Psoas muscle (tissue), 8 donors: ENCODE data around the gene ZNF300. TPM values are rescaled to one million over a fixed set of nuclear protein-coding genes. Genes with fewer than 3 reads are reported as not detected.

Experiments
- ATAC-seq, 4 donors: fragments of 200-7000 bp; cut with Tn5 transposase; one replicate each; pipeline ENCODE4 v1.9.1; 2020; ENCODE audit warnings: moderate library complexity in 3 of 4, mild to moderate bottlenecking in 2 of 4
- DNase-seq, 2 donors: peaks; one replicate each; pipeline ENCODE4 v3.0.0-alpha.2; 2020
- H3K27ac ChIP-seq: fragments of 200-600 bp; one replicate; pipeline ENCODE4 v1.8.0; 2022
- H3K27me3 ChIP-seq, 3 donors: fragments of 200-600 bp in 1 of 3; one replicate each; pipeline versions ENCODE4 v1.6.1 to v1.8.0; 2013 to 2022; ENCODE audit warnings: low read length in 2 of 3, mild to moderate bottlenecking in 2 of 3, moderate library complexity in 1 of 3; ENCODE audit not compliant: insufficient read depth in 3 of 3
- H3K36me3 ChIP-seq, 2 donors: fragments of 200-600 bp in 1 of 2; one replicate each; pipeline versions ENCODE4 v1.6.1 to v1.8.0; 2013 to 2022; ENCODE audit warnings: low read depth in 1 of 2, mild to moderate bottlenecking in 1 of 2, moderate library complexity in 1 of 2; ENCODE audit not compliant: insufficient read depth in 1 of 2
- H3K4me1 ChIP-seq: fragments of 200-600 bp; one replicate; pipeline ENCODE4 v1.8.0; 2022
- H3K4me3 ChIP-seq: fragments of 200-600 bp; one replicate; pipeline ENCODE4 v1.8.0; 2022; ENCODE audit warnings: mild to moderate bottlenecking
- H3K9me3 ChIP-seq: fragments of 200-600 bp; one replicate; pipeline ENCODE4 v1.8.0; 2022
- WGBS, 3 donors: extraction: QIAGEN DNeasy Blood & Tissue Kit; methylation state at CpG; one replicate each; pipeline versions ENCODE4 v1.1.6 to v1.1.7; 2013; 5-methylcytosine and 5-hydroxymethylcytosine counted together
- intact Hi-C, 2 donors: fragments of 100-400 bp; cut with DNase I; formaldehyde crosslinking; loops; one replicate each; pipeline versions ENCODE4 v1.11.0 to v1.14.2; 2022
- polyA plus RNA-seq, 3 donors: library from polyadenylated mRNA; stranded (reverse); fragments of 200-250 nt; gene quantifications; one replicate each; pipeline ENCODE4 v1.2.3, GENCODE V29; 2013
- total RNA-seq, 4 donors: library from RNA; stranded (reverse); fragmentation: NEBNext Ultra II Directional in 2 of 4; extraction: Animal tissue kit (Norgen Biotek cat#: 25700) in 2 of 4; gene quantifications; one replicate each; pipeline versions ENCODE4 v1.2.1 to v1.2.4, GENCODE V29; 2021 to 2023
- TF ChIP-seq, protein P1 (sequence below): fragments of 200-600 bp; IDR thresholded peaks from one replicate; pipeline ENCODE4 v1.8.0; 2022; ENCODE audit warnings: antibody characterized with exemption
- donor health status: healthy with polysubstance abuse.
- donor health status: DM: no; HTN: no; CAD: no; lungs with moderate emphysema.
- donor health status: Bipolar disorder and iron deficiency.
- donor health status: healthy.
- donor health status: DM: yes; HTN: yes; CAD: no.
- donor health status: DM: no; HTN: no; CAD: no.
- donor health status: DM: no; HTN: no; CAD: no.
- donor health status: DM: yes; HTN: yes; CAD: no.

Gene ZNF300
- total and polyA plus RNA-seq, 7 donors: 0.20 to 0.77 (median 0.57) TPM

GRCh38 chr5:150901446-150901845 is 3.3 kb downstream of the ZNF300 start:
- H3K27me3 ChIP-seq: no peaks in the 10 kb centered on the region
- no peak overlapping the region for H3K4me3 ChIP-seq
- TF ChIP-seq, protein P1, sequence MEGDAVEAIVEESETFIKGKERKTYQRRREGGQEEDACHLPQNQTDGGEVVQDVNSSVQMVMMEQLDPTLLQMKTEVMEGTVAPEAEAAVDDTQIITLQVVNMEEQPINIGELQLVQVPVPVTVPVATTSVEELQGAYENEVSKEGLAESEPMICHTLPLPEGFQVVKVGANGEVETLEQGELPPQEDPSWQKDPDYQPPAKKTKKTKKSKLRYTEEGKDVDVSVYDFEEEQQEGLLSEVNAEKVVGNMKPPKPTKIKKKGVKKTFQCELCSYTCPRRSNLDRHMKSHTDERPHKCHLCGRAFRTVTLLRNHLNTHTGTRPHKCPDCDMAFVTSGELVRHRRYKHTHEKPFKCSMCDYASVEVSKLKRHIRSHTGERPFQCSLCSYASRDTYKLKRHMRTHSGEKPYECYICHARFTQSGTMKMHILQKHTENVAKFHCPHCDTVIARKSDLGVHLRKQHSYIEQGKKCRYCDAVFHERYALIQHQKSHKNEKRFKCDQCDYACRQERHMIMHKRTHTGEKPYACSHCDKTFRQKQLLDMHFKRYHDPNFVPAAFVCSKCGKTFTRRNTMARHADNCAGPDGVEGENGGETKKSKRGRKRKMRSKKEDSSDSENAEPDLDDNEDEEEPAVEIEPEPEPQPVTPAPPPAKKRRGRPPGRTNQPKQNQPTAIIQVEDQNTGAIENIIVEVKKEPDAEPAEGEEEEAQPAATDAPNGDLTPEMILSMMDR: no peak
- peaks cover 2 to 9% of the 10 kb centered on the region in 2 donors for H3K36me3 ChIP-seq
- no peak overlapping the region for H3K27ac ChIP-seq
- H3K9me3 ChIP-seq: peaks cover 69% of the 10 kb centered on the region
- H3K4me1 ChIP-seq: no peaks in the 10 kb centered on the region
- ATAC-seq (no peak), DNase-seq (no peak)
- 95 to 96% (median 95%) methylated on average over 2 of the region's 2 CpGs for WGBS, 3 donors
- intact Hi-C loops: no loop called here

DNA sequence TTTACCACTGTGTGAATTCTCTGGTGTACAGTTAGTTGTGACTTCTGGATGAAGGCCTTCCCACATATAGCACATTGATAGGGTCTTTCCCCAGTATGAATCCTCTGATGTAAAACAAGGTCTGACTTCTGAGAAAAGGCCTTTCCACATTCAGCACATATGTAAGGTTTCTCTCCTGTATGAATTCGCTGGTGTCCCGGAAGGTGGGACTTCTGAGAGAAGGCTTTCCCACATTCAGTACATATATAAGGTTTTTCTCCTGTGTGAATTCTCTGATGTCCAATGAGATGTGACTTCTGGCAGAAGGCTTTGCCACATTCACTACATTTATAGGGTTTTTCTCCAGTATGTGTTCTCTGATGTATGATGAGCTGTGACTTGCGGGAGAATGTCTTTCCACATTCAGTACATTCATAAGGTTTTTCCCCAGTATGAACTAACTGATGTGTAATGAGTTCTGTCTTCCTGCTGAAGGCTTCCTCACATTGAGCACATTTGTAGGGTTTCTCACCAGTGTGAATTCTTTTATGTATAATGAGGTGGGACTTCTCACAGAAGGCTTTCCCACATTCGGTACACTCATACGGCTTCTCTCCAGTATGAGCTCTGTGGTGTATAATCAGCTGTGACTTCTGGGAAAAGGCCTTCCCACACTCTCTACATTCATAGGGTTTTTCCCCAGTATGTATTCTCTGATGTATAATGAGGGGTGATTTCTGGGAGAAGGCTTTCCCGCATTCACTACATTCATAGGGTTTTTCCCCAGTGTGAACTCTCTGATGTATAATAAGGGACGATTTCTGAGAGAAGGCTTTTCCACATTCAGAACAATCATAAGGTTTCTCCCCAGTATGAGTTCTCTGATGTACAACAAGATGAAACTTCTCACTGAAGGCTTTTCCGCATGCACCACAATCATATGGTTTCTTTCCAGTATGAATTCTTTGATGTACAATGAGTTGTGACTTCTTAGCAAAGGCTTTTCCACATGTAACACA is 9.1 kb downstream of the ZNF300 start:
- WGBS, 3 donors: 98% methylated on average over 8 of the region's 8 CpGs
- H3K27ac ChIP-seq: no peak overlapping the region
- ATAC-seq: no peak
- intact Hi-C loops: no loop called here
- DNase-seq: no peak
- peaks cover 96% of the 10 kb centered on the region for H3K9me3 ChIP-seq
- TF ChIP-seq, protein P1: no peak
- no peaks in the 10 kb centered on the region for H3K4me1 ChIP-seq
- no peak overlapping the region for H3K4me3 ChIP-seq
- peaks cover 2 to 9% of the 10 kb centered on the region in 2 donors for H3K36me3 ChIP-seq
- H3K27me3 ChIP-seq: no peaks in the 10 kb centered on the region

DNA sequence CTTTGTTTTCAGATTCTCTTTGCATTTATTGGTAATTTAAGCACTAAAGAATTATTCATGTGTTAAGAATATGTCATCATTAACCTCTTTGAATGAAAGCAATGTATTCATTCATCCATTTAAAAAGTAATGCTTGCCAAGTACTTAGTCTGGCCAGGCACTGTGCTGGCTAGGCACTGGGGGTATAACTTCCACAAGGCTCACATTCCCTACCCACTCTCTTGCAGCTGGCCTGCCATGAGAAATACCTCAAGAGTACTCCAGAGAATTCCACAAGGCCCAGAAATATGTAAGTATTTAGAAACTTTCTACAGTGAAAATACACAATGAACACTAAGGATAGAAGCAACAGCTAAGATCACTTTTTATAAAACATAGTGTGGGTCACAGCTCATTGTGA is 25.4 kb downstream of the ZNF300 start:
- DNase-seq: no peak
- Histone ChIP-seq H3K27me3 (no peaks in the 10 kb centered on the region), H3K9me3 (peaks cover 9% of the 10 kb centered on the region), H3K4me3 (no peak overlapping the region), H3K36me3 (no peaks in the 10 kb centered on the region), H3K27ac (no peak overlapping the region), H3K4me1 (no peaks in the 10 kb centered on the region)
- no peak for ATAC-seq
- intact Hi-C loops: no loop called here
- TF ChIP-seq, protein P1: no peak

- Histone ChIP-seq H3K4me1 (no peaks in the 10 kb centered on the region), H3K9me3 (peaks cover 12% of the 10 kb centered on the region), H3K36me3 (no peaks in the 10 kb centered on the region), H3K4me3 (no peak overlapping the region), H3K27me3 (no peaks in the 10 kb centered on the region), H3K27ac (no peak overlapping the region)
- TF ChIP-seq, protein P1: no peak
- no peak for DNase-seq
- 64 to 97% (median 78%) methylated on average over 1 of the region's 1 CpG for WGBS, 3 donors
- intact Hi-C loops: no loop called here
- ATAC-seq: no peak
These were observed 42.7 kb downstream of the ZNF300 start for GRCh38 chr5:150862070-150862469.
